Spleen (tissue), 11 donors: Measurements from ENCODE around the gene TPRX1. TPM values are rescaled to one million over a fixed set of nuclear protein-coding genes. Genes with fewer than 3 reads are reported as not detected.
"Not testable (repeated sequence)": the region's sequence is repeated elsewhere in the genome, so short reads cannot be mapped to it uniquely, and the experiment has no call there.

Experiments used
- DNase-seq: peaks from one replicate; pipeline ENCODE4 v3.0.0-alpha.2; 2020
- H3K27ac ChIP-seq, 8 donors: fragments of 200-600 bp; sonication (generic) in 7 of 8; 1 replicate in 4 of 8; 2 replicates in 4 of 8; pipeline versions ENCODE4 v1.5.0 to v1.8.0; 2016 to 2021; ENCODE audit warnings: inconsistent platforms in 4 of 8, mild to moderate bottlenecking in 4 of 8, moderate library complexity in 1 of 8
- H3K27me3 ChIP-seq, 7 donors: fragments of 200-600 bp; sonication (generic) in 6 of 7; replicated peaks in 1 of 7; 1 replicate in 4 of 7; 2 replicates in 3 of 7; pipeline versions ENCODE4 v1.5.0 to v1.8.0; 2016 to 2021; ENCODE audit warnings: inconsistent platforms in 3 of 7, mild to moderate bottlenecking in 1 of 7
- H3K36me3 ChIP-seq, 6 donors: fragments of 200-600 bp; sonication (generic) in 5 of 6; 1 replicate in 4 of 6; 2 replicates in 2 of 6; pipeline versions ENCODE4 v1.5.0 to v1.8.0; 2016 to 2021; ENCODE audit warnings: inconsistent platforms in 2 of 6
- H3K4me1 ChIP-seq, 6 donors: fragments of 200-600 bp; sonication (generic) in 5 of 6; 1 replicate in 3 of 6; 2 replicates in 3 of 6; pipeline versions ENCODE4 v1.5.0 to v1.8.0; 2016 to 2021; ENCODE audit warnings: inconsistent platforms in 3 of 6
- H3K4me3 ChIP-seq, 8 donors: fragments of 200-600 bp; sonication (generic) in 7 of 8; 1 replicate in 4 of 8; 2 replicates in 4 of 8; pipeline versions ENCODE4 v1.5.0 to v1.8.0; 2016 to 2021; ENCODE audit warnings: inconsistent platforms in 4 of 8, mild to moderate bottlenecking in 4 of 8, moderate library complexity in 2 of 8
- H3K9me3 ChIP-seq, 8 donors: fragments of 200-600 bp; sonication (generic) in 7 of 8; 1 replicate in 4 of 8; 2 replicates in 4 of 8; pipeline versions ENCODE4 v1.5.0 to v1.8.0; 2016 to 2021; ENCODE audit warnings: inconsistent platforms in 4 of 8
- CTCF ChIP-seq, 11 experiments: fragments of 200-600 bp in 7 of 11; fragments of 450-650 bp in 4 of 11; sonication (generic) in 4 of 11; IDR thresholded peaks in 8 of 11; conservative IDR thresholded peaks in 3 of 11; 1 replicate in 7 of 11; 2 replicates in 4 of 11; pipeline versions ENCODE4 v1.4.0 to v1.8.0; 2016 to 2021; ENCODE audit warnings: antibody characterized with exemption in 11 of 11, inconsistent platforms in 4 of 11, mild to moderate bottlenecking in 1 of 11
- POLR2A ChIP-seq, 3 donors: fragments of 450-650 bp; IDR thresholded peaks; one replicate each; pipeline ENCODE4 v1.5.1; 2017; ENCODE audit warnings: antibody characterized with exemption in 3 of 3, mild to moderate bottlenecking in 1 of 3
- POLR2AphosphoS5 ChIP-seq, 3 donors: sonication (generic); formaldehyde crosslinking; IDR thresholded peaks; one replicate each; pipeline ENCODE4 v1.5.1; 2017; ENCODE audit warnings: antibody characterized with exemption in 3 of 3
- WGBS, 5 donors: extraction: QIAGEN DNeasy Blood & Tissue Kit in 3 of 5; methylation state at CpG; one replicate each; pipeline versions ENCODE4 v1.1.5 to v1.1.7; 2013 to 2018; 5-methylcytosine and 5-hydroxymethylcytosine counted together
- intact Hi-C: fragments of 100-400 bp; cut with DNase I; formaldehyde crosslinking; loops from one replicate; pipeline ENCODE4 v1.15.0; 2023; ENCODE audit warnings: low total_unique reads
- polyA plus RNA-seq, 3 donors: library from polyadenylated mRNA; stranded (reverse); fragments of 200-250 nt; gene quantifications; one replicate each; pipeline ENCODE4 v1.2.1, GENCODE V29; 2013
- total RNA-seq, 7 donors: library from RNA; depleted of rRNA in 3 of 7; stranded (reverse); fragments of >200 nt in 3 of 7; fragmentation: NEBNext Ultra II Directional in 4 of 7; extraction: Animal tissue kit (Norgen Biotek cat#: 25700) in 4 of 7; gene quantifications; one replicate each; pipeline versions ENCODE4 v1.1.0 to v1.2.1, GENCODE V29; 2016 to 2021
- donor health status: healthy with polysubstance abuse.
- donor health status: DM: no; HTN: no; CAD: no; lungs with moderate emphysema.
- donor health status: DM: no; HTN: no; CAD: no.
- donor health status: Bipolar disorder and iron deficiency.
- donor health status: healthy.
- donor health status: DM: no; HTN: no; CAD: no.
- donor health status: DM: yes; HTN: yes; CAD: no.

TPRX1 gene
- total and polyA plus RNA-seq, 10 donors, result not detected

- no peak for TF ChIP-seq POLR2AphosphoS5 (IDR thresholded peaks at IDR 0.05)
- no peak for TF ChIP-seq CTCF (IDR thresholded peaks at IDR 0.05 in 8 of 11, conservative IDR thresholded peaks at IDR 0.05 in 3 of 11)
- no peak for TF ChIP-seq POLR2A (IDR thresholded peaks at IDR 0.05)
- intact Hi-C loops, result no loop called here
- H3K4me1 ChIP-seq, result no peaks in the 10 kb centered on the region
- no peaks in the 10 kb centered on the region for H3K36me3 ChIP-seq
- no peak overlapping the region for H3K27ac ChIP-seq
- no peak for DNase-seq
- H3K9me3 ChIP-seq, result peaks cover 0 to 19% (median 7%) of the 10 kb centered on the region in 8 donors
- H3K27me3 ChIP-seq, result peaks cover 0 to 13% (median 0%) of the 10 kb centered on the region in 7 donors
- 88 to 98% (median 96%) methylated on average over 2 of the region's 2 CpGs for WGBS, 5 donors
- no peak overlapping the region for H3K4me3 ChIP-seq
Measured at GRCh38 chr19:47796785-47797184, 7.6 kb downstream of the TPRX1 start.

GRCh38 chr19:47794526-47794925, 9.8 kb downstream of the TPRX1 start:
- no peak overlapping the region for H3K4me3 ChIP-seq
- 79 to 85% (median 83%) methylated on average over 18 of the region's 18 CpGs for WGBS, 5 donors
- TF ChIP-seq CTCF (IDR thresholded peaks at IDR 0.05 in 8 of 11, conservative IDR thresholded peaks at IDR 0.05 in 3 of 11) (no peak), POLR2AphosphoS5 (IDR thresholded peaks at IDR 0.05) (no peak), POLR2A (IDR thresholded peaks at IDR 0.05) (no peak)
- H3K27ac ChIP-seq, result no peak overlapping the region
- no peak for DNase-seq
- H3K27me3 ChIP-seq, result peaks cover 0 to 13% (median 0%) of the 10 kb centered on the region in 7 donors
- peaks cover 0 to 7% (median 0%) of the 10 kb centered on the region in 6 donors for H3K4me1 ChIP-seq
- no peaks in the 10 kb centered on the region for H3K36me3 ChIP-seq
- intact Hi-C loops, result no loop called here
- H3K9me3 ChIP-seq, result peaks cover 0 to 11% (median 7%) of the 10 kb centered on the region in 8 donors

- intact Hi-C loops, result no loop called here
- Histone ChIP-seq H3K4me3 (no peak overlapping the region), H3K27ac (no peak overlapping the region), H3K27me3 (peaks cover 0 to under 1% (median 0%) of the 10 kb centered on the region in 7 donors), H3K9me3 (peaks cover 0 to 11% (median 7%) of the 10 kb centered on the region in 8 donors), H3K4me1 (peaks cover 0 to 16% (median 4%) of the 10 kb centered on the region in 6 donors), H3K36me3 (no peaks in the 10 kb centered on the region)
- DNase-seq, result no peak
- 90 to 100% (median 97%) methylated on average over 1 of the region's 1 CpG for WGBS, 5 donors
- no peak for TF ChIP-seq POLR2AphosphoS5 (IDR thresholded peaks at IDR 0.05)
- TF ChIP-seq POLR2A (IDR thresholded peaks at IDR 0.05), result no peak
- TF ChIP-seq CTCF (IDR thresholded peaks at IDR 0.05 in 8 of 11, conservative IDR thresholded peaks at IDR 0.05 in 3 of 11), result no peak
Measured at GRCh38 chr19:47792616-47793015, 11.7 kb downstream of the TPRX1 start.

- Histone ChIP-seq H3K4me3 (no peak overlapping the region), H3K27me3 (no peaks in the 10 kb centered on the region), H3K9me3 (peaks cover 0 to 11% (median 7%) of the 10 kb centered on the region in 8 donors), H3K27ac (no peak overlapping the region), H3K36me3 (peaks cover 0 to 22% (median 11%) of the 10 kb centered on the region in 6 donors), H3K4me1 (peaks cover 0 to 16% (median 4%) of the 10 kb centered on the region in 6 donors)
- intact Hi-C loops, result no loop called here
- TF ChIP-seq POLR2AphosphoS5 (IDR thresholded peaks at IDR 0.05), result no peak
- TF ChIP-seq POLR2A (IDR thresholded peaks at IDR 0.05), result no peak
- peak; percentile 38 to 88 (median 74) for TF ChIP-seq CTCF (IDR thresholded peaks at IDR 0.05 in 8 of 11, conservative IDR thresholded peaks at IDR 0.05 in 3 of 11)
- peak; percentile 92 for DNase-seq
- WGBS, 5 donors, result 10 to 19% (median 16%) methylated on average over 10 of the region's 10 CpGs
Measured at GRCh38 chr19:47790398-47790814, 13.9 kb downstream of the TPRX1 start.

- WGBS, 5 donors, result 91 to 96% (median 94%) methylated on average over 13 of the region's 13 CpGs
- H3K27me3 ChIP-seq, H3K27ac ChIP-seq, H3K4me3 ChIP-seq, DNase-seq: not testable (repeated sequence)
- Histone ChIP-seq H3K36me3 (peaks cover 0 to 28% (median 17%) of the 10 kb centered on the region in 6 donors), H3K4me1 (peaks cover 0 to 16% (median 4%) of the 10 kb centered on the region in 6 donors), H3K9me3 (peaks cover 0 to 11% (median 7%) of the 10 kb centered on the region in 8 donors)
- intact Hi-C loops, result loop anchor here (10.0 kb wide), 1 partner anchor 75 kb away; the partner anchor contains the start of gene EHD2
Measured at GRCh38 chr19:47789811-47790210, 14.5 kb downstream of the TPRX1 start.

- 89 to 95% (median 92%) methylated on average over 10 of the region's 10 CpGs for WGBS, 5 donors
- H3K4me3 ChIP-seq, H3K27me3 ChIP-seq, DNase-seq, H3K27ac ChIP-seq, H3K9me3 ChIP-seq: not testable (repeated sequence)
- H3K4me1 ChIP-seq, result peaks cover 0 to 23% (median 6%) of the 10 kb centered on the region in 6 donors
- peaks cover 0 to 53% (median 37%) of the 10 kb centered on the region in 6 donors for H3K36me3 ChIP-seq
- intact Hi-C loops, result loop anchor here (10.0 kb wide), 1 partner anchor 73 kb away; the partner anchor contains the start of gene EHD2
Measured at GRCh38 chr19:47787307-47787706, 17.0 kb downstream of the TPRX1 start.
